Mesodermal cell (in vitro differentiated cells): ENCODE results near the gene RHOXF1. TPM values are rescaled to one million over a fixed set of nuclear protein-coding genes. Genes with fewer than 3 reads are reported as not detected.
"Not testable (repeated sequence)": the region's sequence is repeated elsewhere in the genome, so short reads cannot be mapped to it uniquely, and the experiment has no call there.

Source experiments
- H3K27ac ChIP-seq: 2 replicates; pipeline ENCODE4 v1.7.0; 2013; ENCODE audit warnings: mild to moderate bottlenecking, low read depth, low read length, moderate library complexity; ENCODE audit not compliant: severe bottlenecking
- H3K36me3 ChIP-seq: 2 replicates; pipeline ENCODE4 v1.7.1; 2013; ENCODE audit warnings: mild to moderate bottlenecking, low read length, moderate library complexity; ENCODE audit not compliant: control insufficient read depth, insufficient read depth
- H3K4me1 ChIP-seq: one replicate; pipeline ENCODE4 v1.7.1; 2013; ENCODE audit warnings: mild to moderate bottlenecking, low read length; ENCODE audit not compliant: insufficient read depth, control insufficient read depth, poor library complexity, severe bottlenecking
- H3K4me3 ChIP-seq: 2 replicates; pipeline ENCODE4 v1.7.0; 2013; ENCODE audit warnings: low read length, control low read depth, mild to moderate bottlenecking; ENCODE audit not compliant: insufficient read depth, poor library complexity, severe bottlenecking; ENCODE audit errors: extremely low read depth
- H3K9me3 ChIP-seq: 2 replicates; pipeline ENCODE4 v1.7.1; 2013; ENCODE audit warnings: mild to moderate bottlenecking, low read length, moderate library complexity; ENCODE audit not compliant: control insufficient read depth
- WGBS, 2 experiments: methylation state at CpG; one replicate each; pipeline ENCODE4 v1.1.5; 2013; ENCODE audit warnings: missing lambda C conversion rate in 2 of 2; ENCODE audit not compliant: insufficient coverage in 2 of 2; 5-methylcytosine and 5-hydroxymethylcytosine counted together
- polyA plus RNA-seq, 2 experiments: library from polyadenylated mRNA; stranded (reverse); fragments of 50-300 nt; gene quantifications; one replicate each; pipeline ENCODE4 v1.2.3, GENCODE V29; 2013

RHOXF1 gene
- not detected for polyA plus RNA-seq (2013, experiment 1 of 2)
- polyA plus RNA-seq (2013, experiment 2 of 2): not detected

DNA sequence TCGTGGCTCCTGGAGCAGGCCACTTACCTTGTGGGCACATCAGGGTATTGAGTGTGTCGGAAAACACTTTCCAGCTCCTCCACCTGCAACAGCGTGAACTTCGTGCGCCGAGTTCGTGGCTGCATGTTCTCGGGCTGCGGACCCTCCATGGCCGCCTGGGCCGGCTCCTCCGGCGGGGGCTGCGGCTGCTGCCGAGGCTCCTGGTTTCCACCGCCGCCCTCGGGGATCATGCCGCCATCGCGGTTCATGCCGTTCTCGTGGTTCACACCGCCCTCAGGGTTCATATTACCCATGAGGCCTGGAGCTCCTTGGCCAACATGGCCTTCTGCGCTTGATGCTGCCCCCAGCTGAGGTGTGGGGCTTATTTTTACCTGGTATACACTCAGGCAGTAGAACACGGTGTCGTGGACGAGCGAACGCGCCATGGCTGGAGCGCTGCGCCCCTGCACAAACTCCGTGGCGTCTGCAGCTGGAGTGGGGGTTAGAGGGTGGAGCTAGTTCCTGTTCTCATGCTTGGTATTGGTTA is at the start of gene RHOXF1:
Gene RHOXF1, minus strand, starts transcription at position 476 of the 526 bp plus-strand sequence. Its CDS starts 51 bp downstream, at position 425.
- H3K4me1 ChIP-seq: no peaks in the 10 kb centered on the region
- no peak within 1 kb of the TSS for H3K27ac ChIP-seq
- H3K4me3 ChIP-seq: no peak within 1 kb of the TSS
- WGBS, 2 experiments: 96 to 98% methylated on average over 13 to 18 of the region's 35 CpGs
- H3K36me3 ChIP-seq: no peaks in the 10 kb centered on the region
- no peaks in the 10 kb centered on the region for H3K9me3 ChIP-seq

DNA sequence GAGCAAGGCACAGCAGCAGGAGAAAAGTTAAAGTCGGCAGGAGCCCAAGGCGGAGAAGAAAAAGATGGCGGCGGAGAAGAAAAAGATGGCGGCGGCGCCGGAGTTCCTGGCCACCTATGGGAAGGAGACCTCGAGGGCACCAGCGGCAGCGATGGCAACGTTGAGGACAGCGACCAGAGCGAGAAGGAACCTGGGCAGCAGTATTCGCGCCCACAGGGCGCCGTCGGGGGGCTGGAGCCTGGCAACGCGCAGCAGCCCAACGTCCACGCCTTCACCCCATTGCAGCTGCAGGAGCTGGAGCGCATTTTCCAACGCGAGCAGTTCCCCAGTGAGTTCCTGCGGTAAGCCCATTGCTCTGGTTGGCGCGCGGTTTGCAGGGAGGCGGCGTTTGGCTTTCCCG is 43.4 kb upstream of the RHOXF1 start:
- no CpG with 5 or more reads among the region's 33 CpGs for WGBS, 2 experiments
- H3K4me1 ChIP-seq, H3K4me3 ChIP-seq, H3K36me3 ChIP-seq, H3K27ac ChIP-seq, H3K9me3 ChIP-seq: not testable (repeated sequence)

DNA sequence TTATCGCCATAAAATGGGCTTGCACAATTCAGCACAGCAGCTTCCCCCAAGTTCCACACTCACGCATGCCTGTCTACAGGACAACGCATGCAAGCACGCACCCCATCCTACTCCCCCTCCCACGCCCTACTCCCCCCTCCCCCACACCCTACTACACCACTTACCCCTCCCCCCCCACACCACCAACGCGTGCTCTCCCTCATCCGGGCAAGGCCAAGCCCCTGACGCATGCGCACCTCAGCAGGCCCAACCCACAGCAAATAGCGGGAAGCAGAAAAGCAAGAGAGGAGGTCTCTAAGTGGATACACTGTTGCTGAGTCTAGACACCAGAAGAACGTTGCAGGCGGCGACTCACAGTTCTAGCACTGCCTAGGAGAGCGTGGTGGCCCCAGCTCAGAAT is 42.6 kb upstream of the RHOXF1 start, which contains the start of gene RHOXF2:
Gene RHOXF2, plus strand, starts transcription at position 301 of the 400 bp plus-strand sequence. CDS start 138 bp downstream, outside the sequence.
- H3K36me3 ChIP-seq, H3K9me3 ChIP-seq, H3K27ac ChIP-seq, H3K4me1 ChIP-seq, H3K4me3 ChIP-seq: not testable (repeated sequence)
- no CpG with 5 or more reads among the region's 15 CpGs for WGBS, 2 experiments

- not testable (repeated sequence) for H3K36me3 ChIP-seq, H3K4me3 ChIP-seq, H3K27ac ChIP-seq, H3K4me1 ChIP-seq, H3K9me3 ChIP-seq
- no CpG with 5 or more reads among the region's 12 CpGs for WGBS, 2 experiments
These were observed 34.5 kb upstream of the RHOXF1 start for GRCh38 chrX:120150109-120150744.

DNA sequence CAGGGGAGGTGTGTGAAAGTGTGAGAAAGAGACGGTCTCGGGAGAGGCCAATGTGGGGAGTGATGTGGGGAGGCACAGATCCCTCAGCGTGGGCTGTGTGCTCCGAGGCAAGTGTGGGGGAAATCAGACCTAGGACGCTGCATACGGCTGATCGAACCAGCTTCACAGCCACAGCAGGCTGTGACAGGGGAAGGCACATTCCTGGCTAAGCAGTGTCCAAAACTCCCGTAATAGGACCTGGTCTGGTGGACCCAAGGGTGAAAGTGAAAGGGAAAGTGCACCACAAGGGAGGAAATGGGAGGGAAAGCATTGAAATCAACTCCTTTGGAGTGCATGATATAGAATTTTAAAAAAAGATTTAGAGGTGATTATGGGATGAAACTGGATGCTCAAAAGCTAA is 31.8 kb upstream of the RHOXF1 start:
- no peaks in the 10 kb centered on the region for H3K9me3 ChIP-seq
- H3K27ac ChIP-seq: no peak overlapping the region
- no peak overlapping the region for H3K4me3 ChIP-seq
- WGBS, 2 experiments: 90 to 96% methylated on average over 2 to 4 of the region's 8 CpGs
- H3K4me1 ChIP-seq: no peaks in the 10 kb centered on the region
- no peaks in the 10 kb centered on the region for H3K36me3 ChIP-seq

DNA sequence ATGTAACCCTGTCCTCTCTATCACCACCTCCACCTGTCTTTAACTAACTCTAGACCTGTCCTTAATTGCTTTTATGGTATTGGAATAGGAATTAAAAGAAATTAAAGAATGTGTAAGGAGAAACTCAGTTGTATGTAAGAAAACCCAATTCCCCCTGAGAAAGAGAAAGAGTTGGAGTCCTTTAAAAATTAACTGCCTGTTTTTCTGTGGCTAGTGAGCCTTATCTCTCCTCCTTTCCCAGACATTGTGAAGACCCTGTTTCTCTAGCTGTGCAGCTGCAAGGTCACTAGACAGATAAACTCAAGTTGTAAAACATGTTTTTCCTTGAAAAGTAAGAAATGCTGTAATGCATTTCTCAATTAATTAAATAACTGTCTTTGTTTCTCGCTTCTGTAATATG is 30.6 kb upstream of the RHOXF1 start:
- no CpG with 5 or more reads among the region's 1 CpG for WGBS, 2 experiments
- not testable (repeated sequence) for H3K36me3 ChIP-seq, H3K4me1 ChIP-seq, H3K27ac ChIP-seq, H3K9me3 ChIP-seq, H3K4me3 ChIP-seq

DNA sequence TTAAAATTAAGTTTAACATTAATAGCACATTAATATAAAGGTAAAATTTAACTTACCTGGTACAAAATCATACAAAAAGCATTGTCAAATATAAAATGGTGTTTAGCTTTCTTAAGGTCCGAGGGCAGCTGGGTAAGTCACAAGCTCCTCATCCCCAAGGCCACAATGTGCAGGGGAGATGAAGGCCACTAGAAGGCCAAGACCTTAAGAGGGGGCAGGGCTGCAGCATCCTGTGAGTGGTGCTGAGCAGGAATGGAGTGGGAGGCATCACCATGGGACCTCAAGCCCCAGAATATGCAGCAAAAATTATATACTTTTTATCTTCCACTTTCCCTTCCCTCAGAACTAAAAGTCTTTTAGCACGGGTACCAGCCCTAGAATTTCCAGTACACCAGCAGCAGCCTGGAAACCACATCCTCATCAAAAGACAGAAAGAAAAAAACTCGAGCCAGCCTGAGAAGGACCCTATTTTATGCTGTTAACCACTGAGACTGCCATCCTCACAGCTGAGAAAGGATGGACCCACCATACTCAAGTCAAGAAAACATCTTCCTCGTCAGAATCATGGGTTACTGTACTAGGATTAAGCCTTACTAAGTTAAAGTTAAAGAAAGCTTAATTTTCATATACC is 29.7 kb upstream of the RHOXF1 start:
- H3K4me1 ChIP-seq: no peaks in the 10 kb centered on the region
- WGBS, 2 experiments: no CpG with 5 or more reads among the region's 4 CpGs
- no peaks in the 10 kb centered on the region for H3K36me3 ChIP-seq
- H3K27ac ChIP-seq: no peak overlapping the region
- H3K4me3 ChIP-seq: no peak overlapping the region
- H3K9me3 ChIP-seq: no peaks in the 10 kb centered on the region

GRCh38 chrX:120144178-120144844 is 28.6 kb upstream of the RHOXF1 start:
- Histone ChIP-seq H3K9me3 (no peaks in the 10 kb centered on the region), H3K36me3 (no peaks in the 10 kb centered on the region), H3K27ac (no peak overlapping the region), H3K4me3 (no peak overlapping the region), H3K4me1 (no peaks in the 10 kb centered on the region)
- 42 to 67% methylated on average over 3 to 6 of the region's 12 CpGs for WGBS, 2 experiments

DNA sequence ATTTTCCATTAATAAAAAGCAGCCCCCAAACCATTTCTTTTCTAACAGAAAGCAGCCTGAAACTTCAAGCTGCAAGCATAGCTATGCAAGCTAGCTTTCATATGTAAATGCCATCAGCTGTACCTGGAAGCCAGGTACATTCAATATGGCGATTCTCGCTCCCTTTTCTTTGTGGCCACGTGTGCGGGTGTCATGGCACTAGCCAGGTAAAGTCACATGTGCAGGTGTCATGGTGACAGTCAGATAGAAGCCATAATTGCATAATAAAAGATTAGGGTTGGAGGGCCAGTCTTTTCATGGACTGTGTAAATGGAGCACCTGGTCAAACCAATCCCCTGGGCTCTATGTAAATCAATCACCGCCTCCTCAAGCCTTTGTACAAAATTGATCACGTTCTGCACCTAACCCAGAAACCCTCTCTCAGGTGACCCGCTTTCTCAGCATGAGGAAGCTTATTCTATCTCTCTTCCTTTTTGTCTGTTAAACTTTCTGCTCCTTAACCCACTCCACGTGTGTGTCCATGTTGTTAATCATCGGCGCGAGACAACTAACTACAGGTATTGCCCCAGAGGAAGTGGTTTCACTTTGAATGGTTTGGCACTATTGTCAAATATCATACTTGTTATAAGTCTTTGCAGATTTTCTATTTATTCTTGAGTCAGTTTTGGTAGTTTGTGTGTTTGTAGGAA is 24.7 kb upstream of the RHOXF1 start:
- WGBS, 2 experiments: 74% methylated on average over 4 of the region's 11 CpGs; no CpG with 5 or more reads in 1 of the 2 experiments
- Histone ChIP-seq H3K4me3 (no peak overlapping the region), H3K4me1 (no peaks in the 10 kb centered on the region), H3K9me3 (no peaks in the 10 kb centered on the region), H3K36me3 (no peaks in the 10 kb centered on the region), H3K27ac (no peak overlapping the region)

- no peaks in the 10 kb centered on the region for H3K9me3 ChIP-seq
- no peak overlapping the region for H3K4me3 ChIP-seq
- 80% methylated on average over 1 of the region's 3 CpGs; no CpG with 5 or more reads in 1 of the 2 experiments for WGBS, 2 experiments
- no peaks in the 10 kb centered on the region for H3K36me3 ChIP-seq
- H3K27ac ChIP-seq: no peak overlapping the region
- H3K4me1 ChIP-seq: no peaks in the 10 kb centered on the region
These were observed 21.7 kb upstream of the RHOXF1 start for GRCh38 chrX:120137439-120137838.
